Esophagus (tissue), 2 donors: ENCODE data around the gene MED12L. TPM values are rescaled to one million over a fixed set of nuclear protein-coding genes. Genes with fewer than 3 reads are reported as not detected.

ENCODE experiments used
- H3K27ac ChIP-seq, 2 donors: one replicate each; pipeline ENCODE4 v1.5.1; 2013; ENCODE audit warnings: low read depth in 2 of 2, mild to moderate bottlenecking in 2 of 2, inconsistent platforms in 1 of 2, low read length in 1 of 2, moderate library complexity in 1 of 2
- H3K27me3 ChIP-seq, 2 donors: one replicate each; pipeline ENCODE4 v1.6.1; 2013; ENCODE audit warnings: low read length in 2 of 2, control low read depth in 1 of 2, mild to moderate bottlenecking in 1 of 2; ENCODE audit not compliant: insufficient read depth in 2 of 2, control insufficient read depth in 1 of 2
- H3K36me3 ChIP-seq, 2 donors: one replicate each; pipeline ENCODE4 v1.6.1; 2013; ENCODE audit warnings: low read length in 1 of 2; ENCODE audit not compliant: control insufficient read depth in 2 of 2, insufficient read depth in 2 of 2
- H3K4me1 ChIP-seq, 2 donors: one replicate each; pipeline ENCODE4 v1.6.1; 2013; ENCODE audit warnings: low read length in 1 of 2; ENCODE audit not compliant: control insufficient read depth in 2 of 2, insufficient read depth in 2 of 2
- H3K4me3 ChIP-seq, 2 donors: one replicate each; pipeline ENCODE4 v1.5.1; 2013; ENCODE audit warnings: low read length in 2 of 2, mild to moderate bottlenecking in 2 of 2, low read depth in 1 of 2, moderate library complexity in 1 of 2
- H3K9me3 ChIP-seq, 2 donors: one replicate each; pipeline ENCODE4 v1.6.1; 2013; ENCODE audit warnings: mild to moderate bottlenecking in 2 of 2, low read depth in 1 of 2, low read length in 1 of 2, moderate library complexity in 1 of 2; ENCODE audit not compliant: control insufficient read depth in 2 of 2, insufficient read depth in 1 of 2
- WGBS, 2 donors: extraction: QIAGEN DNeasy Blood & Tissue Kit; methylation state at CpG; one replicate each; pipeline ENCODE4 v1.1.7; 2013; 5-methylcytosine and 5-hydroxymethylcytosine counted together
- polyA plus RNA-seq, 2 donors: library from polyadenylated mRNA; stranded (reverse); fragments of 200-250 nt; gene quantifications; one replicate each; pipeline ENCODE4 v1.2.3, GENCODE V29; 2013
- donor health status: healthy with polysubstance abuse.
- donor health status: Bipolar disorder and iron deficiency.

Gene MED12L, protein sequence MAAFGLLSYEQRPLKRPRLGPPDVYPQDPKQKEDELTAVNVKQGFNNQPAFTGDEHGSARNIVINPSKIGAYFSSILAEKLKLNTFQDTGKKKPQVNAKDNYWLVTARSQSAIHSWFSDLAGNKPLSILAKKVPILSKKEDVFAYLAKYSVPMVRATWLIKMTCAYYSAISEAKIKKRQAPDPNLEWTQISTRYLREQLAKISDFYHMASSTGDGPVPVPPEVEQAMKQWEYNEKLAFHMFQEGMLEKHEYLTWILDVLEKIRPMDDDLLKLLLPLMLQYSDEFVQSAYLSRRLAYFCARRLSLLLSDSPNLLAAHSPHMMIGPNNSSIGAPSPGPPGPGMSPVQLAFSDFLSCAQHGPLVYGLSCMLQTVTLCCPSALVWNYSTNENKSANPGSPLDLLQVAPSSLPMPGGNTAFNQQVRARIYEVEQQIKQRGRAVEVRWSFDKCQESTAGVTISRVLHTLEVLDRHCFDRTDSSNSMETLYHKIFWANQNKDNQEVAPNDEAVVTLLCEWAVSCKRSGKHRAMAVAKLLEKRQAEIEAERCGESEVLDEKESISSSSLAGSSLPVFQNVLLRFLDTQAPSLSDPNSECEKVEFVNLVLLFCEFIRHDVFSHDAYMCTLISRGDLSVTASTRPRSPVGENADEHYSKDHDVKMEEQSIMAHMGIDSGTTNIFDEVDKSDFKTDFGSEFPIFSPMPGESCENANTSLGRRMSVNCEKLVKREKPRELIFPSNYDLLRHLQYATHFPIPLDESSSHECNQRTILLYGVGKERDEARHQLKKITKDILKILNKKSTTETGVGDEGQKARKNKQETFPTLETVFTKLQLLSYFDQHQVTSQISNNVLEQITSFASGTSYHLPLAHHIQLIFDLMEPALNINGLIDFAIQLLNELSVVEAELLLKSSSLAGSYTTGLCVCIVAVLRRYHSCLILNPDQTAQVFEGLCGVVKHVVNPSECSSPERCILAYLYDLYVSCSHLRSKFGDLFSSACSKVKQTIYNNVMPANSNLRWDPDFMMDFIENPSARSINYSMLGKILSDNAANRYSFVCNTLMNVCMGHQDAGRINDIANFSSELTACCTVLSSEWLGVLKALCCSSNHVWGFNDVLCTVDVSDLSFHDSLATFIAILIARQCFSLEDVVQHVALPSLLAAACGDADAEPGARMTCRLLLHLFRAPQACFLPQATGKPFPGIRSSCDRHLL (N-terminal part only)
- polyA plus RNA-seq = under 1 TPM; 0.05 to 0.08 TPM

DNA sequence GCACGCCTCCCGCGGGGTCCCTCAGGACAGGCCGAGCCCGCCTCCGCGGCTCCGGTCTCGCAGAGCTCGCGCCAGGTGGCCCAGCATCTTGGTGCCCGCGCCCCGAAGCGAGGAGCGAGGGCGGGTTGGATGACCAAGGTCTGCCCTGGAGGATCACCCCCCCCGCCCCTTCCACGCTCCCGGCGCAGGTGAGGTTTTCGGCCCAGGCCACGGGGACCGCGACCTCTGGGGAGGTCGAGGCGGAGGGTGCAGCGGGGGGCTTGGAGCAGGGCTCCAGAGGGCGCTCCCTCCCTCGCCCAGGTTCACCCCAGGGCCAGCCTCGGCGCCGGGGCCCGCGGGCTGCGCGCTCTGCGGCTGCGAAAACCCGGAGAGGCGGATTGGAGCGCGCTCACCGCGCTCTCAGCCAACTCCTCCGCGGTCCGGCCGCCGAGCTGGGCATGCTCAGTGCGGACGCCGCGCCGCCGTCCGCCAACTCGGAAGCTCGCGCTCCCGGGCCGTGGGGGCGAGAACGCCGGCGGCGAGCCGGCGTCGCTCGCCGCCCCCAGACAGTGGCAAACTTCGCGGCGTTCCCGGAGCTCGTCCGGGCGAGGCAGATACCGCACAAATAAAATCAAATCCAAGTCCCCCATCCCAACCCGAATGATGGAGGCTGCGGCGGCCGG lies at the start of gene MED12L:
MED12L (plus strand) TSS at position 438 of the 662 bp plus-strand sequence. CDS start 1,263 bp downstream, outside the sequence.
- H3K36me3 ChIP-seq = no peaks in the 10 kb centered on the region
- H3K4me1 ChIP-seq = peaks cover 2 to 3% of the 10 kb centered on the region in 2 donors
- H3K27ac ChIP-seq = peak within 1 kb of the TSS in 1 of 2 donors; percentile 11
- H3K9me3 ChIP-seq = no peaks in the 10 kb centered on the region
- H3K4me3 ChIP-seq = peak within 1 kb of the TSS; percentile 56 to 64
- peaks cover 0 to 3% of the 10 kb centered on the region in 2 donors for H3K27me3 ChIP-seq
- WGBS, 2 donors = 1% methylated on average over 69 to 84 of the region's 84 CpGs

DNA sequence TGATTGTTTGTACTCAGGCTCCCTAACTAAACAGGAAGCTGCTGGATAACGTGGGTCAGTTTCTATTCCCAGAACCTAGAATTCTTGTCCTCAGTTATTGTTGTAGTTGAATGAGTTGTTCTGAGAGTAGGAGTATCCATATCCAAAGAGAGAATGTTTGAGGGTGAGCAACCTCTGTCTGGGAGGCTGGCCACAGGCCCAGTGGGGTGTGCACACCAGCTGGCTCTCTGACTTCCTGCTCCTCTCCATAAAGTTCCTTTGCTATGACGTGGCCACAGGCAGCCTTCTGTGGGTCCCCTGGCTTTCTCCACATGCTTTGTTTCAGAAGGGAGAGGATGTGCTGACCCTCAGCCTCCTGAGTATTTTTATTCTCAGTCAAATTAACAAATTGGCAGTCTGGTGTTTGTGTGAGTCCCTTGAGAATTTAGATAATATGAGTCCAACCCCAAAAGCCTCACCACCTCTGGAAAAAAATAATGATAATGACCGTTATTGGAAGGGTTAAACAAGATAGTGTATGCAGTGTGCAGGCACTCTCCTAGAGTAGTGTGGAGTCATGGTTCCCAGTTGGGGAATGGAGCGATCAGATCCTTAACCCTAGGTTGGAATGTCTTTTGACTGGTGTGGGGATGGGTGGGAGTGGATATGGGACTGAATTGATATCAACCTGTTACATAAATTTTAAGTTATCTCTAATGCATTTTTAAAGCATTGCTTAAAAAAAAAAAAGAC lies 47.6 kb upstream of the MED12L start:
- H3K4me3 ChIP-seq = no peak overlapping the region
- peaks cover 0 to 3% of the 10 kb centered on the region in 2 donors for H3K9me3 ChIP-seq
- H3K4me1 ChIP-seq = no peaks in the 10 kb centered on the region
- WGBS, 2 donors = 48 to 49% methylated on average over 4 of the region's 4 CpGs
- no peak overlapping the region for H3K27ac ChIP-seq
- H3K36me3 ChIP-seq = no peaks in the 10 kb centered on the region
- H3K27me3 ChIP-seq = no peaks in the 10 kb centered on the region

DNA sequence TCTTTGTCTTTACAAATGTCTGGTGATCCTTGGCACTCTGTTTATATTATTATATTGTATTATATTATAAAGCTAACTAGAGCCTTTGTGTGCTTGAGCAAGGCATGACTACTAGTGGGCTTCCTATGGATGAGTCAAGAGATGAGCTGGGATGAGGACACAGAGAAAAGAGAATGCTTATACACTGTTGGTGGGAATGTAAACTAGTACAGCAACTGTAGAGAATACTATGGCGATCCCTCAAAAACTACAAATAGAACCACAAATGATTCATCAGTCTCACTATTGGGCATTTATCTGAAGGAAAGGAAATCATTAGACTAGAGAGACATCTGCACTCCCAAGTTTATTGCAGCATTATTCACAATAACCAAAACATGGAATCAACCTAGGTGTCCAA lies 40.8 kb upstream of the MED12L start:
- H3K27me3 ChIP-seq = no peaks in the 10 kb centered on the region
- no peak overlapping the region for H3K4me3 ChIP-seq
- H3K9me3 ChIP-seq = no peaks in the 10 kb centered on the region
- 92 to 95% methylated on average over 1 of the region's 1 CpG for WGBS, 2 donors
- H3K4me1 ChIP-seq = no peaks in the 10 kb centered on the region
- no peaks in the 10 kb centered on the region for H3K36me3 ChIP-seq
- no peak overlapping the region for H3K27ac ChIP-seq

DNA sequence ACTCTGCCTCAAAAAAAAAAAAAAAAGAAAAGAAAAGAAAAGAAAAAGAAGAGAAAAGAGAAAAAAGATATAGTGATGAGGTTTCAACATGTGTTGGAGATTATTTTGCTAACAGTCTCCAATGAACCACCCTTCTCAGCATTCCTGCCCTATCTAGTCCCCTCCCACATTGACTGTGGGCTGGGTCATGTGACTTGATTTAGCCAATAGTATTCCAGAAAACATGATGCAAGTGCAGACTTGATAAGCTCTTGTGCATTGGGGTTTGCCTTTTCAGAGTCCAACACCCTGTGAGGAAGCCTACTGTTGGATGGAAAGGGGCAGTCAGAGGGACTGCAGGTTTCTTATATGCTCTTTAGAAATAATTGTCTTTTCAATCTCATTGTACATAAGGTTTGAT lies 37.8 kb upstream of the MED12L start:
- Histone ChIP-seq H3K9me3 (no peaks in the 10 kb centered on the region), H3K4me3 (no peak overlapping the region), H3K27me3 (no peaks in the 10 kb centered on the region), H3K36me3 (no peaks in the 10 kb centered on the region), H3K4me1 (no peaks in the 10 kb centered on the region), H3K27ac (no peak overlapping the region)

DNA sequence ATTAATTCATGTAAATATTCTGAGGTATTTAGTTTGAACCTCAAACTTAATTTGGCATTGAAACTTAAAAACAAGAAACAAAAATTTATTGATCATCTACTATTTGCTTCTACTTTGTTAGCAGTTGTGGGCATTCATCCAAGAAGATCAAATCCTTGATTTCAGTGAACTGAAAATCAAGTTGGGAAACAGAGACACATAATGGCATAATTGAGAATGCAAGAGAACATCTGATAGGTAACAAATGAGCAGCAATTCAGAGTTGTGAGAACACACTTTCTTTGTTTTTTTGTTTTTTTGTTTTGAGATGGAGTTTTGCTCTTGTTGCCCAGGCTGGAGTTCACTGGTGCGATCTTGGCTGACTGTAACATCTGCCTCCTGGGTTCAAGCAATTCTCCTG lies 33.9 kb upstream of the MED12L start:
- 96 to 100% methylated on average over 1 of the region's 1 CpG for WGBS, 2 donors
- Histone ChIP-seq H3K4me3 (no peak overlapping the region), H3K9me3 (no peaks in the 10 kb centered on the region), H3K27ac (no peak overlapping the region), H3K4me1 (no peaks in the 10 kb centered on the region), H3K27me3 (no peaks in the 10 kb centered on the region), H3K36me3 (no peaks in the 10 kb centered on the region)

DNA sequence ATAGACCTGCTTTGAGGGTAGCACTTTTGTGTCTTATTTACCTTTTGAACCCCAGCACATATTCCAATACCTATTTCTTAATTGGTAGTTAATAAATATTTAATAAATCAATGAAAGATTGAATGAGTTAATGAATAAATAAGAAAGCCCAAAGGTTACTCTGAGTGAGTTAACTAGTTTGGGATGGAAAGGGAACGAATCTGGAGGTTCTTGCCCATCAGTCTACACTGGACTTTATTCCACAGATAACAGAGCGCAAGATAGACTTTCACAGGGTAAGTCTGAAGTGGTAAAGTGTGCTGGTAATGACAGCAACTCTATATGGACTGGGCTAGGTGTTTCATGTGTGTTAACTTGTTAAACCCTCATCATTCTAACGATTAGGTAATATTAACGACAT lies 33.1 kb upstream of the MED12L start:
- no peak overlapping the region for H3K27ac ChIP-seq
- WGBS, 2 donors = 73 to 91% methylated on average over 4 of the region's 4 CpGs
- H3K4me1 ChIP-seq = no peaks in the 10 kb centered on the region
- H3K4me3 ChIP-seq = no peak overlapping the region
- no peaks in the 10 kb centered on the region for H3K9me3 ChIP-seq
- H3K27me3 ChIP-seq = no peaks in the 10 kb centered on the region
- no peaks in the 10 kb centered on the region for H3K36me3 ChIP-seq

DNA sequence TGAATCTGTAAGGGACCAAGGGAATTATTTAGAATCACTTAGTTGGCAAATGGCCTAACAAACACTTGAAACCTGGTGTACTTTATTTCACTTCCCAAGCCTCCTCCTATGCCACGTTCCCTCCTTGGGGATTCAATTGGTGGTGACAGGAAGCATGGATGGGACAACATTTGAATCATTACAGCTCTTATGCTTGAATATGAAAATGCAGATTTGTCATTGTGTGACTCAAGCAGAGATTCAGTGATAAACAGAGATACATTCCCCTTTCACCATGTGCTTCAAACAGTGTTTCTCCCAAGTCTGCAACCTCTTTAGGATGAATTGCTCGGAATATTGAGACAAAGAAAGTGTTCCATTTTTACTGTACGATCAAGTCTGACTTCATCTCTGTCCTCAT lies 32.7 kb upstream of the MED12L start:
- Histone ChIP-seq H3K27ac (no peak overlapping the region), H3K4me1 (no peaks in the 10 kb centered on the region), H3K36me3 (no peaks in the 10 kb centered on the region), H3K9me3 (no peaks in the 10 kb centered on the region), H3K4me3 (no peak overlapping the region), H3K27me3 (peaks cover 0 to 4% of the 10 kb centered on the region in 2 donors)
- WGBS, 2 donors = 82 to 87% methylated on average over 3 of the region's 3 CpGs

DNA sequence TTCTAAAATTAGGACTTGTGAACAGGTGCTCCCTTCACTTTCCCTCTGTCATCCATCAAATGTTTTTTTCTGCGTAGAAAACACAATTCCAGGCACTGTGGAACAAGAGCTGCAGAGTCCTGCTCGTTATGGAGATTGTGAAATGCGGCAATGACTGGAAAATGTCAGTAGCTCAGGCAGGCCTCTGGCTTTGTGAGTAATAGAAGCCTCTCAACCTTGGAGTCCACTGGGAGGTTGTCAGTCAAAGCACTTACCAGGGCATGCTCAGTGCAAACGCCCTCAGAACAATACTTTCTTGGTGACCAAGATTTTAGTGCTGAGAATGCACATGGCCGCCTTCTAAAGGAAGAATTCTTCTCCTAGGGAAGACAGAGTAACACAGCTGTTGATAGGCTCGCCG lies 26.7 kb upstream of the MED12L start:
- 73 to 74% methylated on average over 7 of the region's 7 CpGs for WGBS, 2 donors
- Histone ChIP-seq H3K27ac (no peak overlapping the region), H3K9me3 (no peaks in the 10 kb centered on the region), H3K36me3 (no peaks in the 10 kb centered on the region), H3K4me1 (no peaks in the 10 kb centered on the region), H3K27me3 (peaks cover 0 to 4% of the 10 kb centered on the region in 2 donors), H3K4me3 (no peak overlapping the region)
